Globus pallidus (tissue), 1 donor: ENCODE measurements around the gene PLB1.
A peak's percentile ranks its signal among the peaks of the same experiment; 100 is the strongest.
"Not testable (repeated sequence)": the region's sequence is repeated elsewhere in the genome, so short reads cannot be mapped to it uniquely, and the experiment has no call there.

ENCODE experiments used
- DNase-seq: peaks from one replicate; pipeline ENCODE4 v3.0.0-alpha.2; 2015; ENCODE audit warnings: low spot score

Gene PLB1

GRCh38 chr2:28533044-28533680 is 37.3 kb downstream of the PLB1 start:
- no peak for DNase-seq

GRCh38 chr2:28534817-28535216 is 39.0 kb downstream of the PLB1 start:
- no peak for DNase-seq

GRCh38 chr2:28538134-28538533 is 42.3 kb downstream of the PLB1 start:
- DNase-seq: no peak

GRCh38 chr2:28538652-28539051 is 42.8 kb downstream of the PLB1 start:
- DNase-seq: peak; percentile 5

- DNase-seq: peak; percentile 72
Measured at GRCh38 chr2:28539118-28539541, 43.3 kb downstream of the PLB1 start.

- no peak for DNase-seq
Measured at GRCh38 chr2:28543316-28544035, 47.6 kb downstream of the PLB1 start.

GRCh38 chr2:28544036-28544346 is 48.1 kb downstream of the PLB1 start:
- no peak for DNase-seq

GRCh38 chr2:28544405-28544921 is 48.6 kb downstream of the PLB1 start:
- no peak for DNase-seq

GRCh38 chr2:28544922-28545589 is 49.2 kb downstream of the PLB1 start:
- no peak for DNase-seq

- DNase-seq: no peak
Measured at GRCh38 chr2:28545590-28546200, 49.8 kb downstream of the PLB1 start.

GRCh38 chr2:28546242-28546641 is 50.4 kb downstream of the PLB1 start:
- no peak for DNase-seq

GRCh38 chr2:28547223-28547860 is 51.5 kb downstream of the PLB1 start:
- DNase-seq: no peak

GRCh38 chr2:28547906-28548600 is 52.2 kb downstream of the PLB1 start:
- DNase-seq: no peak

GRCh38 chr2:28550345-28550744 is 54.5 kb downstream of the PLB1 start:
- DNase-seq: not testable (repeated sequence)

- no peak for DNase-seq
Measured at GRCh38 chr2:28552045-28552823, 56.4 kb downstream of the PLB1 start.

- DNase-seq: no peak
Measured at GRCh38 chr2:28556303-28556702, 60.4 kb downstream of the PLB1 start.

- no peak for DNase-seq
Measured at GRCh38 chr2:28557389-28558131, 61.7 kb downstream of the PLB1 start.

- peak; percentile 31 for DNase-seq
Measured at GRCh38 chr2:28558158-28558820, 62.4 kb downstream of the PLB1 start.

GRCh38 chr2:28558918-28559317 is 63.1 kb downstream of the PLB1 start:
- DNase-seq: no peak
